IMR-90 (cell line): Measurements from ENCODE around the gene LYPD3. TPM values are rescaled to one million over a fixed set of nuclear protein-coding genes. Genes with fewer than 3 reads are reported as not detected.

Source experiments
- ATAC-seq: fragments of 200-7000 bp; cut with Tn5 transposase; 2 replicates; pipeline ENCODE4 v1.9.1; 2020; ENCODE audit warnings: low read depth, mild to moderate bottlenecking, moderate library complexity
- BruUV-seq: library from RNA; stranded (reverse); fragments of 400-500 nt; replicated peaks from 2 replicates; lab custom pipeline; 2021; lab: Mats Ljungman, UMichigan
- CTCF ChIA-PET: fragments of 300-600 bp; formaldehyde crosslinking; extraction: SDS; loops from one replicate; lab custom pipeline; 2021; ENCODE audit warnings: antibody characterized with exemption; lab: Yijun Ruan, JAX
- POLR2A ChIA-PET: fragments of 300-600 bp; sonication (Branson Sonifier 250); formaldehyde crosslinking; loops from one replicate; lab custom pipeline; 2022; ENCODE audit warnings: antibody characterized with exemption; ENCODE audit not compliant: unreplicated experiment; lab: Charles Lee
- DNase-seq: peaks from one replicate; pipeline ENCODE4 v3.0.0; 2013
- H2AFZ ChIP-seq: replicated peaks from 2 replicates; pipeline ENCODE3; 2013; ENCODE audit warnings: low read length, mild to moderate bottlenecking; ENCODE audit not compliant: poor library complexity
- H2AK5ac ChIP-seq: 2 replicates; pipeline ENCODE4 v1.6.1; 2013; ENCODE audit warnings: low read depth, low read length, inconsistent platforms
- H2AK9ac ChIP-seq: replicated peaks from 2 replicates; pipeline ENCODE3; 2013; ENCODE audit warnings: mild to moderate bottlenecking, low read depth, low read length, moderate library complexity; ENCODE audit not compliant: poor library complexity
- H2BK120ac ChIP-seq: 2 replicates; pipeline ENCODE4 v1.6.1; 2013; ENCODE audit warnings: low read depth, low read length, inconsistent platforms
- H2BK15ac ChIP-seq: 3 replicates; pipeline ENCODE4 v1.6.1; 2013; ENCODE audit warnings: low read depth, low read length, inconsistent platforms
- H2BK20ac ChIP-seq: 2 replicates; pipeline ENCODE4 v1.6.1; 2013; ENCODE audit warnings: low read depth, mild to moderate bottlenecking, inconsistent platforms, low read length, moderate library complexity
- H2BK5ac ChIP-seq: 2 replicates; pipeline ENCODE4 v1.6.1; 2013; ENCODE audit warnings: mild to moderate bottlenecking, low read depth, low read length, inconsistent platforms; ENCODE audit not compliant: poor library complexity, severe bottlenecking
- H3K14ac ChIP-seq: replicated peaks from 2 replicates; pipeline ENCODE4 v1.6.1; 2013; ENCODE audit warnings: low read depth, low read length, inconsistent platforms
- H3K18ac ChIP-seq: 2 replicates; pipeline ENCODE4 v1.6.1; 2013; ENCODE audit warnings: low read depth, low read length, control low read depth
- H3K23ac ChIP-seq: 2 replicates; pipeline ENCODE4 v1.6.1; 2013; ENCODE audit warnings: low read depth, low read length, inconsistent platforms
- H3K27ac ChIP-seq: 2 replicates; pipeline ENCODE4 v1.5.1; 2013; ENCODE audit warnings: mild to moderate bottlenecking, control low read depth, low read length; ENCODE audit not compliant: insufficient read depth
- H3K27me3 ChIP-seq: 2 replicates; pipeline ENCODE4 v1.6.1; 2013; ENCODE audit warnings: low read length; ENCODE audit not compliant: control insufficient read depth, insufficient read depth
- H3K36me3 ChIP-seq: 2 replicates; pipeline ENCODE4 v1.6.1; 2013; ENCODE audit warnings: low read length, mixed read lengths; ENCODE audit not compliant: control insufficient read depth, insufficient read depth
- H3K4ac ChIP-seq: 2 replicates; pipeline ENCODE4 v1.6.1; 2013; ENCODE audit warnings: low read depth, low read length, inconsistent platforms
- H3K4me1 ChIP-seq: 2 replicates; pipeline ENCODE4 v1.6.1; 2013; ENCODE audit warnings: low read length, mixed read lengths; ENCODE audit not compliant: control insufficient read depth, insufficient read depth
- H3K4me2 ChIP-seq: 2 replicates; pipeline ENCODE4 v1.6.1; 2013; ENCODE audit warnings: low read depth, mild to moderate bottlenecking, control low read depth, low read length, moderate library complexity
- H3K4me3 ChIP-seq: 2 replicates; pipeline ENCODE4 v1.5.1; 2013; ENCODE audit warnings: low read depth, mild to moderate bottlenecking, control low read depth, low read length, moderate library complexity; ENCODE audit not compliant: insufficient read depth
- H3K56ac ChIP-seq: 2 replicates; pipeline ENCODE4 v1.6.1; 2013; ENCODE audit warnings: low read length, inconsistent platforms; ENCODE audit not compliant: insufficient read depth; ENCODE audit errors: extremely low read depth
- H3K79me1 ChIP-seq, 2 experiments: 2 replicates each; pipeline ENCODE4 v1.6.1; 2013; ENCODE audit warnings: low read length in 2 of 2, inconsistent platforms in 1 of 2, low read depth in 1 of 2
- H3K9ac ChIP-seq: 2 replicates; pipeline ENCODE4 v1.6.1; 2013; ENCODE audit warnings: low read depth, low read length, control low read depth
- H3K9me1 ChIP-seq: 2 replicates; pipeline ENCODE4 v1.6.1; 2013; ENCODE audit warnings: low read length, inconsistent platforms; ENCODE audit not compliant: insufficient read depth
- H3K9me3 ChIP-seq: 2 replicates; pipeline ENCODE4 v1.6.1; 2013; ENCODE audit warnings: low read length; ENCODE audit not compliant: control insufficient read depth, insufficient read depth
- H4K20me1 ChIP-seq: 2 replicates; pipeline ENCODE4 v1.6.1; 2013; ENCODE audit warnings: low read length, inconsistent platforms; ENCODE audit not compliant: insufficient read depth
- H4K5ac ChIP-seq: 2 replicates; pipeline ENCODE4 v1.6.1; 2013; ENCODE audit warnings: mild to moderate bottlenecking, low read depth, low read length, control low read depth
- H4K8ac ChIP-seq, 2 experiments: 2 replicates each; pipeline ENCODE4 v1.6.1; 2013; ENCODE audit warnings: low read depth in 2 of 2, low read length in 2 of 2, control low read depth in 1 of 2, inconsistent platforms in 1 of 2
- H4K91ac ChIP-seq: 2 replicates; pipeline ENCODE4 v1.6.1; 2013; ENCODE audit warnings: low read depth, low read length, inconsistent platforms; ENCODE audit not compliant: insufficient read depth
- BHLHE40 ChIP-seq: fragments of 150-350 bp; IDR thresholded peaks from 2 replicates; pipeline ENCODE4 v1.6.1; 2016; ENCODE audit warnings: mild to moderate bottlenecking, low read depth, low read length
- CEBPB ChIP-seq: IDR thresholded peaks from 2 replicates; pipeline ENCODE4 v1.6.1; 2012; ENCODE audit warnings: low read depth, low read length, improper control_type of control experiment
- CHD1 ChIP-seq: IDR thresholded peaks from 2 replicates; pipeline ENCODE4 v1.6.1; 2012; ENCODE audit warnings: low read depth, low read length, improper control_type of control experiment
- ELK1 ChIP-seq: fragments of 150-350 bp; IDR thresholded peaks from 2 replicates; pipeline ENCODE4 v1.6.1; 2016; ENCODE audit warnings: low read depth, mild to moderate bottlenecking, low read length, moderate library complexity, borderline replicate concordance
- MAFK ChIP-seq: IDR thresholded peaks from 2 replicates; pipeline ENCODE4 v1.6.1; 2012; ENCODE audit warnings: low read depth, low read length, improper control_type of control experiment
- MAZ ChIP-seq: IDR thresholded peaks from 2 replicates; pipeline ENCODE4 v1.6.1; 2012; ENCODE audit warnings: low read depth, mild to moderate bottlenecking, low read length, improper control_type of control experiment, moderate library complexity, borderline replicate concordance
- MXI1 ChIP-seq: IDR thresholded peaks from 2 replicates; pipeline ENCODE4 v1.6.1; 2012; ENCODE audit warnings: low read depth, mild to moderate bottlenecking, low read length, moderate library complexity, borderline replicate concordance
- NFE2L2 ChIP-seq: fragments of 150-350 bp; IDR thresholded peaks from 2 replicates; pipeline ENCODE4 v1.6.1; 2016; ENCODE audit warnings: low read depth, mild to moderate bottlenecking, low read length
- POLR2A ChIP-seq: IDR thresholded peaks from 2 replicates; pipeline ENCODE4 v1.6.1; 2012; ENCODE audit warnings: mild to moderate bottlenecking, low read depth, low read length
- RCOR1 ChIP-seq: IDR thresholded peaks from 2 replicates; pipeline ENCODE4 v1.6.1; 2012; ENCODE audit warnings: mild to moderate bottlenecking, low read length, improper control_type of control experiment; ENCODE audit not compliant: insufficient replicate concordance
- RFX5 ChIP-seq: IDR thresholded peaks from 2 replicates; pipeline ENCODE4 v1.8.0; 2012; ENCODE audit warnings: low read depth, mild to moderate bottlenecking, low read length, moderate library complexity
- SMC3 ChIP-seq: fragments of 150-350 bp; IDR thresholded peaks from 2 replicates; pipeline ENCODE4 v1.6.1; 2016; ENCODE audit warnings: low read depth, mild to moderate bottlenecking, antibody characterized with exemption, low read length, moderate library complexity
- WGBS, 2 experiments: methylation state at CpG; one replicate each; pipeline versions ENCODE4 v1.1.5 to v1.1.7; 2013; ENCODE audit warnings: missing lambda C conversion rate in 2 of 2; ENCODE audit not compliant: insufficient read length in 1 of 2; ENCODE audit errors: extremely low coverage in 2 of 2; 5-methylcytosine and 5-hydroxymethylcytosine counted together
- dilution Hi-C: fragments of 300-500 bp; cut with HindIII; formaldehyde crosslinking; loops from one replicate; pipeline ENCODE4 v1.14.3; 2018; ENCODE audit warnings: low sequenced_read_pairs; ENCODE audit not compliant: unreplicated experiment
- in situ Hi-C: fragments of 300-500 bp; cut with MboI; formaldehyde crosslinking; loops from 3 replicates; pipeline ENCODE4 v1.14.3; 2019; ENCODE audit warnings: low sequenced_read_pairs, inconsistent platforms, mixed read lengths
- intact Hi-C: fragments of 100-400 bp; cut with micrococcal nuclease; formaldehyde crosslinking; loops from 2 replicates; pipeline ENCODE4 v1.10.0; 2022
- polyA plus RNA-seq, 3 experiments: library from polyadenylated mRNA; depleted of rRNA; stranded (reverse); fragments of >200 nt; gene quantifications; 2 replicates each; pipeline ENCODE4 v1.2.3, GENCODE V29; 2012; ENCODE audit warnings: low replicate concordance in 1 of 3
- total RNA-seq: library from RNA; depleted of rRNA; stranded (reverse); fragments of >200 nt; gene quantifications from 2 replicates; pipeline ENCODE4 v1.2.3, GENCODE V29; 2012
- TF ChIP-seq, protein P1 (sequence below): fragments of 150-350 bp; IDR thresholded peaks from 2 replicates; pipeline ENCODE4 v1.6.1; 2017; ENCODE audit warnings: mild to moderate bottlenecking, antibody characterized with exemption, low read length, low read depth

Gene LYPD3
- total and polyA plus RNA-seq, 2 of the 4 experiments (the other 2 are of a cell fraction), result 0.18 to 1.1 TPM

GRCh38 chr19:43486412-43486811 is 21.0 kb upstream of the LYPD3 start:
- no peak overlapping the region for H2AK9ac ChIP-seq
- in situ Hi-C loops, result no loop called here
- H2AK5ac ChIP-seq, result no peak overlapping the region
- no peak overlapping the region for H2AFZ ChIP-seq
- no peak overlapping the region for H4K8ac ChIP-seq
- H2BK15ac ChIP-seq, result no peak overlapping the region
- WGBS, 2 experiments, result no CpG with 5 or more reads among the region's 7 CpGs
- H3K27me3 ChIP-seq, result no peaks in the 10 kb centered on the region
- H4K5ac ChIP-seq, result no peak overlapping the region
- H2BK20ac ChIP-seq, result no peak overlapping the region
- BruUV-seq, result no TSS peak
- no peak overlapping the region for H3K56ac ChIP-seq
- DNase-seq (no peak), ATAC-seq (no peak)
- no peak overlapping the region for H3K14ac ChIP-seq
- intact Hi-C loops, result no loop called here
- H3K9ac ChIP-seq, result no peak overlapping the region
- no peak overlapping the region for H3K4me3 ChIP-seq
- H3K18ac ChIP-seq, result no peak overlapping the region
- H4K20me1 ChIP-seq, result no peaks in the 10 kb centered on the region
- TF ChIP-seq CHD1 (no peak), SMC3 (no peak), ELK1 (no peak), POLR2A (no peak), MXI1 (no peak), MAFK (no peak), NFE2L2 (no peak), RCOR1 (no peak), CEBPB (no peak), BHLHE40 (no peak), RFX5 (no peak), MAZ (no peak)
- TF ChIP-seq, protein P1, sequence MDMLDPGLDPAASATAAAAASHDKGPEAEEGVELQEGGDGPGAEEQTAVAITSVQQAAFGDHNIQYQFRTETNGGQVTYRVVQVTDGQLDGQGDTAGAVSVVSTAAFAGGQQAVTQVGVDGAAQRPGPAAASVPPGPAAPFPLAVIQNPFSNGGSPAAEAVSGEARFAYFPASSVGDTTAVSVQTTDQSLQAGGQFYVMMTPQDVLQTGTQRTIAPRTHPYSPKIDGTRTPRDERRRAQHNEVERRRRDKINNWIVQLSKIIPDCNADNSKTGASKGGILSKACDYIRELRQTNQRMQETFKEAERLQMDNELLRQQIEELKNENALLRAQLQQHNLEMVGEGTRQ, result no peak
- ChIA-PET POLR2A (no interaction called here), CTCF (no interaction called here)
- H3K4me1 ChIP-seq, result no peaks in the 10 kb centered on the region
- peaks cover 4% of the 10 kb centered on the region for H3K36me3 ChIP-seq
- H3K23ac ChIP-seq, result no peak overlapping the region
- H3K9me3 ChIP-seq, result no peaks in the 10 kb centered on the region
- no peak overlapping the region for H2BK5ac ChIP-seq
- H3K79me1 ChIP-seq, result no peaks in the 10 kb centered on the region
- no peak overlapping the region for H3K4ac ChIP-seq
- H3K4me2 ChIP-seq, result no peak overlapping the region
- dilution Hi-C loops, result no loop called here
- H3K9me1 ChIP-seq, result peaks cover 5% of the 10 kb centered on the region; the same call in 1 of the 2 replicates
- no peak overlapping the region for H3K27ac ChIP-seq
- H4K91ac ChIP-seq, result no peak overlapping the region
- no peak overlapping the region for H2BK120ac ChIP-seq
